GM12878 (cell line): ENCODE results near the gene SERPINF2. TPM values are rescaled to one million over a fixed set of nuclear protein-coding genes. Genes with fewer than 3 reads are reported as not detected.

Experiments used
- ATAC-seq: fragments of 200-7000 bp; cut with Tn5 transposase; 3 replicates; pipeline ENCODE4 v1.9.1; 2020; ENCODE audit warnings: mild to moderate bottlenecking, moderate library complexity
- BruUV-seq: library from RNA; stranded (reverse); fragments of 400-500 nt; replicated peaks from 2 replicates; lab custom pipeline; 2021; lab: Mats Ljungman, UMichigan
- CTCF ChIA-PET: fragments of 300-600 bp; sonication (Branson Sonifier 250); formaldehyde crosslinking; extraction: SDS; loops from one replicate; lab custom pipeline; 2021; ENCODE audit warnings: inconsistent platforms; lab: Yijun Ruan, JAX
- POLR2A ChIA-PET: fragments of 350-600 bp; formaldehyde crosslinking; extraction: SDS; loops from one replicate; lab custom pipeline; 2021; ENCODE audit warnings: inconsistent platforms; lab: Charles Lee
- RAD21 ChIA-PET: fragments of 300-600 bp; sonication (Branson Sonifier 250); formaldehyde crosslinking; loops from one replicate; lab custom pipeline; 2023; ENCODE audit warnings: antibody characterized with exemption; ENCODE audit not compliant: unreplicated experiment; lab: Charles Lee
- SMC1A ChIA-PET: fragments of 300-600 bp; sonication (Branson Sonifier 250); formaldehyde crosslinking; loops from one replicate; lab custom pipeline; 2023; ENCODE audit not compliant: unreplicated experiment, uncharacterized antibody; lab: Charles Lee
- DNase-seq: peaks from one replicate; pipeline ENCODE4 v3.0.0-alpha.2; 2011; ENCODE audit warnings: low read depth, low spot score
- FAIRE-seq: peaks from 3 replicates; lab custom pipeline; 2011; peaks lifted over from hg19 to GRCh38; lab: Jason Lieb, UNC
- H2AFZ ChIP-seq: 2 replicates; pipeline ENCODE4 v1.6.0; 2011; ENCODE audit warnings: low read depth, low read length, control low read depth; ENCODE audit not compliant: control insufficient read depth
- H3K27ac ChIP-seq: 2 replicates; pipeline ENCODE4 v1.5.1; 2011; ENCODE audit warnings: control low read depth; ENCODE audit not compliant: control insufficient read depth, insufficient read depth
- H3K27me3 ChIP-seq, 2 experiments: replicated peaks in 1 of 2; 2 replicates each; pipeline versions ENCODE4 v1.6.0 to v1.6.1; 2011; ENCODE audit warnings: low read length in 1 of 2; ENCODE audit not compliant: control insufficient read depth in 2 of 2, insufficient read depth in 2 of 2
- H3K36me3 ChIP-seq, 2 experiments: 2 replicates each; pipeline ENCODE4 v1.5.1; 2011; ENCODE audit warnings: low read length in 1 of 2; ENCODE audit not compliant: control insufficient read depth in 2 of 2, insufficient read depth in 2 of 2
- H3K4me1 ChIP-seq: 2 replicates; pipeline ENCODE4 v1.6.1; 2011; ENCODE audit warnings: mild to moderate bottlenecking, low read length, moderate library complexity, mixed read lengths; ENCODE audit not compliant: control insufficient read depth, insufficient read depth
- H3K4me2 ChIP-seq: 2 replicates; pipeline ENCODE4 v1.6.0; 2011; ENCODE audit warnings: control low read depth; ENCODE audit not compliant: control insufficient read depth, insufficient read depth
- H3K4me3 ChIP-seq: fragments of 200-600 bp; sonication (generic); 2 replicates; pipeline ENCODE4 v1.5.1; 2016
- H3K79me2 ChIP-seq: 2 replicates; pipeline ENCODE4 v1.6.0; 2011; ENCODE audit warnings: low read length; ENCODE audit not compliant: control insufficient read depth, insufficient read depth
- H3K9ac ChIP-seq: 2 replicates; pipeline ENCODE4 v1.8.0; 2011; ENCODE audit warnings: low read length, control low read depth, mixed read lengths; ENCODE audit not compliant: control insufficient read depth, insufficient read depth
- H3K9me3 ChIP-seq: replicated peaks from 3 replicates; pipeline ENCODE4 v1.5.1; 2011; ENCODE audit warnings: mild to moderate bottlenecking, low read length; ENCODE audit not compliant: control insufficient read depth, insufficient read depth
- H4K20me1 ChIP-seq: 2 replicates; pipeline ENCODE4 v1.6.0; 2011; ENCODE audit not compliant: control insufficient read depth, insufficient read depth
- CREB1 ChIP-seq: IDR thresholded peaks from 2 replicates; pipeline ENCODE4 v1.6.1; 2012; ENCODE audit warnings: low read depth, mild to moderate bottlenecking, inconsistent platforms
- IKZF1 ChIP-seq: fragments of 450-650 bp; conservative IDR thresholded peaks from 2 replicates; pipeline ENCODE4 v1.6.1; 2017; ENCODE audit warnings: antibody characterized with exemption, mild to moderate bottlenecking
- KDM1A ChIP-seq: fragments of 200-600 bp; sonication (generic); IDR thresholded peaks from 2 replicates; pipeline ENCODE4 v1.6.1; 2016; ENCODE audit warnings: borderline replicate concordance
- MEF2A ChIP-seq: IDR thresholded peaks from 2 replicates; pipeline ENCODE4 v1.6.1; 2011; ENCODE audit warnings: low read depth, mild to moderate bottlenecking, low read length, moderate library complexity; ENCODE audit not compliant: insufficient read depth
- NFIC ChIP-seq: IDR thresholded peaks from 2 replicates; pipeline ENCODE4 v1.6.1; 2012; ENCODE audit warnings: low read depth, mild to moderate bottlenecking, inconsistent platforms, low read length, moderate library complexity
- POU2F2 ChIP-seq: IDR thresholded peaks from 3 replicates; pipeline ENCODE4 v1.6.1; 2011; ENCODE audit warnings: low read depth, mild to moderate bottlenecking, low read length, borderline replicate concordance
- RUNX3 ChIP-seq: IDR thresholded peaks from 2 replicates; pipeline ENCODE4 v1.6.1; 2012; ENCODE audit warnings: low read length, inconsistent platforms
- SMARCA5 ChIP-seq: fragments of 450-650 bp; IDR thresholded peaks from 2 replicates; pipeline ENCODE4 v1.6.1; 2017; ENCODE audit warnings: mild to moderate bottlenecking
- SUZ12 ChIP-seq: fragments of 200-600 bp; sonication (generic); IDR thresholded peaks from one replicate; pipeline ENCODE4 v1.6.1; 2018; ENCODE audit warnings: antibody characterized with exemption, mild to moderate bottlenecking; ENCODE audit not compliant: unreplicated experiment
- ZNF24 ChIP-seq: fragments of 450-650 bp; IDR thresholded peaks from 2 replicates; pipeline ENCODE4 v1.6.1; 2017; ENCODE audit warnings: antibody characterized with exemption, mild to moderate bottlenecking
- ZSCAN29 ChIP-seq: fragments of 450-650 bp; IDR thresholded peaks from 2 replicates; pipeline ENCODE4 v1.6.1; 2017; ENCODE audit warnings: mild to moderate bottlenecking, moderate library complexity
- WGBS: methylation state at CpG from one replicate; pipeline ENCODE4 v1.1.6; 2016; ENCODE audit warnings: low lambda C conversion rate; ENCODE audit not compliant: insufficient replicate concordance, insufficient coverage; ENCODE audit errors: missing lambda C conversion rate; 5-methylcytosine and 5-hydroxymethylcytosine counted together
- in situ Hi-C: fragments of 300-500 bp; cut with MboI; formaldehyde crosslinking; loops from 9 replicates; pipeline ENCODE4 v1.14.3; 2018; ENCODE audit warnings: mixed read lengths
- intact Hi-C: fragments of 100-400 bp; cut with micrococcal nuclease; formaldehyde crosslinking; loops from one replicate; pipeline ENCODE4 v1.14.2; 2022; ENCODE audit not compliant: unreplicated experiment
- polyA plus RNA-seq, 11 experiments: library from polyadenylated mRNA; depleted of rRNA in 4 of 11; unstranded in 6 of 11; stranded (reverse) in 5 of 11; fragments of >200 nt; fragmentation: Nextera tagmentation in 4 of 11; fragmentation: Illumina TruSeq in 1 of 11; extraction: Ambion mirVana in 4 of 11; extraction: Trizol in 1 of 11; gene quantifications; 1 replicate in 1 of 11; 2 replicates in 10 of 11; pipeline versions ENCODE4 v1.2.1 to v1.2.3, GENCODE V29; 2011 to 2016; ENCODE audit warnings: inconsistent platforms in 2 of 11, missing spikeins in 2 of 11, low read depth in 1 of 11
- total RNA-seq, 4 experiments: library from RNA; depleted of rRNA in 3 of 4; stranded (reverse); fragments of >200 nt in 3 of 4; fragmentation: Illumina TruSeq in 1 of 4; extraction: Trizol in 1 of 4; gene quantifications; 2 replicates each; pipeline versions ENCODE4 v1.2.1 to v1.2.3, GENCODE V29; 2013 to 2021
- TF ChIP-seq, protein P1 (sequence below): fragments of 450-650 bp; formaldehyde crosslinking; IDR thresholded peaks from 2 replicates; pipeline ENCODE4 v1.5.0; 2022; ENCODE audit warnings: mild to moderate bottlenecking, missing genetic modification characterization
- TF ChIP-seq, protein P2 (sequence below), 3 experiments: IDR thresholded peaks in 2 of 3; conservative IDR thresholded peaks in 1 of 3; 2 replicates each; pipeline ENCODE4 v1.5.1; 2011; ENCODE audit warnings: low read depth in 3 of 3, low read length in 3 of 3, mild to moderate bottlenecking in 3 of 3, control low read depth in 2 of 3, moderate library complexity in 2 of 3, inconsistent platforms in 1 of 3, mixed read lengths in 1 of 3; ENCODE audit not compliant: control insufficient read depth in 2 of 3, insufficient read depth in 1 of 3; ENCODE audit errors: extremely low read depth in 1 of 3

The SERPINF2 gene
- total and polyA plus RNA-seq, 10 of the 15 experiments (the other 5 are each of a cell fraction or from before 2014, with no cell fraction given): 0.04 to 0.21 (median 0.12) TPM; not detected in 6

DNA sequence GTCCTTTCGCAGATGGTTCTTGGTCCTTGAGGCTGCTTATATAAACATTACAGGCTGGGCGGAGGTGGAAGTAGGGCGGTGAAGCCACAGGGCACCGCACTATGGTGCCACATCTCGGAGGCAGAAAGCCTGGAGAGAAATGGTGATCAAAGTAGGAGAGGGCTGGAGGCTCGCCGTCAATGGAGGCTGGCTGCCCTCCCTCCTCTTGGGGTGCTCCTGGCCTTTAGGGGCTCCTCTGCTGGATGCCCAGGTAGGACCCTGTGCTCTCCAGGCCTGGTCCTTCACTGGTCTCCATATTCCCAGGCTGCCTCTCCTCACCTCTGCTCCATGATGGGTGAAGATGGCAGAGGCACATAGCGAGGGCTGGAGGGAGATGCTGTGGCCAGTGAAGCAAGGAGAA lies 30.4 kb upstream of the SERPINF2 start (continued):
- no peak for TF ChIP-seq NFIC
- TF ChIP-seq SMARCA5: no peak
- no peak for TF ChIP-seq IKZF1
- no peak for TF ChIP-seq RUNX3
- no peak for TF ChIP-seq MEF2A
- no peak for TF ChIP-seq KDM1A
- TF ChIP-seq CREB1: no peak

DNA sequence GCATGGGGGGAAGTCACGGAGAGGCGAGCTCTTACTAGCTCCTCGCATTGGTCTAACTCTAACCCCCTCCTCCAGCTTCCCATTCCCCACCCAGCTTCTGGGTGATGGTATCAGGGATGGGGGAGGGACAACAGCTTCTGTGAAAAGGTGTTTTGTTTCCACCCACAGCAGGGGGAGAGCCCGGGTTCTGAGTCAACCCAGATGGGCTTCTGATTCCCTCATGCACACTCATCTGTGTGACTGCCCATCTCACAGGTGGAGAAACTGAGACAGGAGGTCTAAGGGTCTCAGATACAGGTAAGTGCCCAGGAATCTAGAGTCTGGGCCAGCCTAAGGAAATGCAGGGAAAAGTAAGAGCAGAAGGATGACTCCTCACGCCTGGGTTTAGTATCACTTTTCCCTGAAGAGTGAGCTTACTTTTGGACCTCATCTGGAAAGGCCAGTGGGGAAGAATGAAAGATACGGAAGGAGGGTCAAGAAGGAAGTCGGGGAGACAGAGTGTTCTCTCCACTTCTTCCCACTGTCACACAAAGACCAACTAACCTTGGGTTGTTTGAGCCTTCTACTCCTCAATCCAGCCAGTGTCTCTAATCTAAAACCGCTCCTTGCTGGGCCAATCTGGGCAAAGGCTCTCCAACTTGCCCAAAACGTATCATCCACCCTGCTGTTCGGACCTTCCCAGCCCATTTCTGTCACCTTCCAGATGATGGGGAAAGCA lies 29.4 kb upstream of the SERPINF2 start:
- Histone ChIP-seq H3K4me3 (no peak overlapping the region), H4K20me1 (no peaks in the 10 kb centered on the region), H3K4me2 (peak overlapping the region; percentile 5; the same call in 1 of the 2 replicates), H3K9ac (no peak overlapping the region), H3K4me1 (peaks cover 9% of the 10 kb centered on the region), H3K27ac (no peak overlapping the region), H2AFZ (no peak overlapping the region), H3K27me3 (peaks cover 0 to 3% of the 10 kb centered on the region in 2 experiments; a peak in 1 of 4 replicates), H3K9me3 (no peaks in the 10 kb centered on the region), H3K36me3 (peaks cover 0 to 7% of the 10 kb centered on the region in 2 experiments; a peak in 2 of 4 replicates), H3K79me2 (peaks cover 7% of the 10 kb centered on the region)
- intact Hi-C loops: no loop called here
- ChIA-PET SMC1A (interaction anchor here (0.7 to 1.5 kb wide), 4 partner anchors 9 to 152 kb away, joined by 3 to 4 read pairs (median 4); no protein-coding TSS in a partner anchor), CTCF (interaction anchor here (0.6 to 11.0 kb wide), 12 partner anchors 9 to 152 kb away, joined by 3 to 232 read pairs (median 4); partner anchors contain the start of genes RILP and RPA1), RAD21 (interaction anchor here (0.9 to 1.9 kb wide), 5 partner anchors 29 to 152 kb away, joined by 3 to 8 read pairs (median 4); no protein-coding TSS in a partner anchor), POLR2A (interaction anchor here (0.5 to 0.6 kb wide), 2 partner anchors 9 to 17 kb away, joined by 3 read pairs; no protein-coding TSS in a partner anchor)
- FAIRE-seq: no peak
- ATAC-seq: no peak
- in situ Hi-C loops: no loop called here
- TSS peak; percentile 50 for BruUV-seq
- WGBS: 74% methylated on average over 10 of the region's 10 CpGs
- no peak for DNase-seq
- TF ChIP-seq ZNF24 (no peak), SUZ12 (no peak), ZSCAN29 (no peak), POU2F2 (no peak)
- TF ChIP-seq, protein P1, sequence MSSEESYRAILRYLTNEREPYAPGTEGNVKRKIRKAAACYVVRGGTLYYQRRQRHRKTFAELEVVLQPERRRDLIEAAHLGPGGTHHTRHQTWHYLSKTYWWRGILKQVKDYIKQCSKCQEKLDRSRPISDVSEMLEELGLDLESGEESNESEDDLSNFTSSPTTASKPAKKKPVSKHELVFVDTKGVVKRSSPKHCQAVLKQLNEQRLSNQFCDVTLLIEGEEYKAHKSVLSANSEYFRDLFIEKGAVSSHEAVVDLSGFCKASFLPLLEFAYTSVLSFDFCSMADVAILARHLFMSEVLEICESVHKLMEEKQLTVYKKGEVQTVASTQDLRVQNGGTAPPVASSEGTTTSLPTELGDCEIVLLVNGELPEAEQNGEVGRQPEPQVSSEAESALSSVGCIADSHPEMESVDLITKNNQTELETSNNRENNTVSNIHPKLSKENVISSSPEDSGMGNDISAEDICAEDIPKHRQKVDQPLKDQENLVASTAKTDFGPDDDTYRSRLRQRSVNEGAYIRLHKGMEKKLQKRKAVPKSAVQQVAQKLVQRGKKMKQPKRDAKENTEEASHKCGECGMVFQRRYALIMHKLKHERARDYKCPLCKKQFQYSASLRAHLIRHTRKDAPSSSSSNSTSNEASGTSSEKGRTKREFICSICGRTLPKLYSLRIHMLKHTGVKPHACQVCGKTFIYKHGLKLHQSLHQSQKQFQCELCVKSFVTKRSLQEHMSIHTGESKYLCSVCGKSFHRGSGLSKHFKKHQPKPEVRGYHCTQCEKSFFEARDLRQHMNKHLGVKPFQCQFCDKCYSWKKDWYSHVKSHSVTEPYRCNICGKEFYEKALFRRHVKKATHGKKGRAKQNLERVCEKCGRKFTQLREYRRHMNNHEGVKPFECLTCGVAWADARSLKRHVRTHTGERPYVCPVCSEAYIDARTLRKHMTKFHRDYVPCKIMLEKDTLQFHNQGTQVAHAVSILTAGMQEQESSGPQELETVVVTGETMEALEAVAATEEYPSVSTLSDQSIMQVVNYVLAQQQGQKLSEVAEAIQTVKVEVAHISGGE (CRISPR knock-in tag): no peak
- TF ChIP-seq, protein P2, sequence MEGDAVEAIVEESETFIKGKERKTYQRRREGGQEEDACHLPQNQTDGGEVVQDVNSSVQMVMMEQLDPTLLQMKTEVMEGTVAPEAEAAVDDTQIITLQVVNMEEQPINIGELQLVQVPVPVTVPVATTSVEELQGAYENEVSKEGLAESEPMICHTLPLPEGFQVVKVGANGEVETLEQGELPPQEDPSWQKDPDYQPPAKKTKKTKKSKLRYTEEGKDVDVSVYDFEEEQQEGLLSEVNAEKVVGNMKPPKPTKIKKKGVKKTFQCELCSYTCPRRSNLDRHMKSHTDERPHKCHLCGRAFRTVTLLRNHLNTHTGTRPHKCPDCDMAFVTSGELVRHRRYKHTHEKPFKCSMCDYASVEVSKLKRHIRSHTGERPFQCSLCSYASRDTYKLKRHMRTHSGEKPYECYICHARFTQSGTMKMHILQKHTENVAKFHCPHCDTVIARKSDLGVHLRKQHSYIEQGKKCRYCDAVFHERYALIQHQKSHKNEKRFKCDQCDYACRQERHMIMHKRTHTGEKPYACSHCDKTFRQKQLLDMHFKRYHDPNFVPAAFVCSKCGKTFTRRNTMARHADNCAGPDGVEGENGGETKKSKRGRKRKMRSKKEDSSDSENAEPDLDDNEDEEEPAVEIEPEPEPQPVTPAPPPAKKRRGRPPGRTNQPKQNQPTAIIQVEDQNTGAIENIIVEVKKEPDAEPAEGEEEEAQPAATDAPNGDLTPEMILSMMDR (IDR thresholded peaks at IDR 0.05 in 2 of 3, conservative IDR thresholded peaks at IDR 0.05 in 1 of 3; ENCODE audit: control insufficient read depth in 2 of 3, extremely low read depth in 1 of 3, insufficient read depth in 1 of 3, low read depth in 3 of 3, low read length in 3 of 3): no peak
